Fibroblast of skin of left biceps (primary cell): ENCODE data around the gene GPR107.

Source experiments
- DNase-seq, 2 experiments: peaks; one replicate each; pipeline ENCODE4 v3.0.0-alpha.2; 2013; ENCODE audit warnings: low read depth in 2 of 2

Gene GPR107

GRCh38 chr9:130159915-130160670 lies 106.4 kb downstream of the GPR107 start:
- DNase-seq: no peak

- no peak for DNase-seq
These were observed 107.3 kb downstream of the GPR107 start for GRCh38 chr9:130160862-130161470.

- no peak for DNase-seq
These were observed 111.9 kb downstream of the GPR107 start for GRCh38 chr9:130165579-130165978.

- no peak for DNase-seq
These were observed 112.7 kb downstream of the GPR107 start for GRCh38 chr9:130166399-130166798.

- no peak for DNase-seq
These were observed 114.2 kb downstream of the GPR107 start for GRCh38 chr9:130167927-130168326.

DNA sequence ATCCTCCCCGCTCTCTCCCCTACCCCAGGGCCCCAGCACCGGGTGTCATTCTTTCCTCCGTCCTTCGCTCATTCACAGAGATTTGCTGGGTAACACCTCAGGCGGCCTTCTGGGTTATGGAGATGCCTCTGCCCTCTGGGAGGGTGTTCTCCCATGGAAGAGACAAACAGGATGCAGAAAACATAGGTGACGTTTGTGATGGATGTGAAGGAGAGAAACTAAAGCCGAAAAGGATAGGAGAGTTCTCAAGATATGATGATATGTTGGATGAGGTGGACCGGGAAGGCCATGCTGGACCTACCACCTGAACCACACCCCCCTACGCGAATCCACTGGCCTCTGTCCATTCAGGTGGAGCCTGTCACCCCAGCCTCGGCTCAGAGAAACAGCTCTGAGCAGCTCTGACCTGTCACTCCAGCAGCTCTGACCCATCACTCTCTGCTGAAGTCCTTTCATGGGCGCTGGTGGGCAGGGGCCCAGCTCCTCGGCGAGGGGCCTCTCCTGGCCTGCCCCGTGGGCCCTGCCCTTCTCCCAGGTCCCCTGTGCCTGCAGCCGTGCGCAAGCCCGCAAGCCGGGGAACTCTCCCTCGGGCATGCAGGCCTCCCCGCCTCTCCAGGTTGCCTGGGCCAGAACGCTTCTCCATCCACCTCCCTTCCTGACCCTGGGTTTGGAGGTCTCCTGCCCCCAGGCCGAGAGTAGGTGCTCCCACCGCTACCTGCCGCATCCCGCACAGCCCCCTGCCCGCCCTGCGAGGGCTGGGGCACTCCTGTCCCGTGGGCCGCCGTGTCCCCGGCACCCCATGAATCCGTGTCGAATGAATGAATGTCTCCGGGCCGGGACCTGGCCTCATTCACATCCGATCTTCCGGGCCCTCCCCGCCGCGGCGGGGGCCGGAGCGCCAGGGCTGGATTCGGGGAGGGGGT lies 117.8 kb downstream of the GPR107 start:
- no peak for DNase-seq

DNA sequence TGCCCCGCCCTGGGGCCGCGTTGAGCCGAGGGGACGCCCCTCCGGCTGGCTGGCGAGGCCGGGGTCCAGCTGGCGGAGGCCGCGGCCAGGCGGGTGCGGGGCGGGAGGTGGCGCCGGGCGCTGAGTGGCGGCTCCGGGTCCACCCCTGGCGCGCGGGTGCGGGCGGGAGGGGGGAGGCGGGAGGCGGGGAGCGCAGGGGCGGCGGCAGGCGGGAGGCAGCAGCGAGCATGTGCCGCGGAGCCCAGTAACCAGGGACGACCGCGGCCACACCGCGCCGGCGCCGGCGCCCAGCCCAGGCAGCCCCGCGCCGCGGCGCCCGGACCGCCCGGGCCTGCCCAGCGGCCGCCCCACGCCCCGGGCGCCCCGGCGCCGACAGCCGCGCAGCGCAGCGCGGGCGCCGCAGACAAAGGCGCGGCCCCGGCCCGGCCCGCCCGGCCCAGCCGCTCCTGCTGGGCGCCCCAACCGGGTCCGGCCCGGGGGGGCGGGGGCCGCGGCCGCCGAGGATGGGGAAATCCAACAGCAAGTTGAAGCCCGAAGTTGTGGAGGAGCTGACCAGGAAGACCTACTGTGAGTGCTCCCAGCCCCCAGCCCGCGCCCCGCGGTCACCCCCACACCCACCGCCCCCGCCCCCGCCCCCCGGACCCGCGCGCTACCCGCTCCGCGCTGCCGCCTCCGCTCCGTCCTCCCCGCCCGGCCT lies 118.6 kb downstream of the GPR107 start, which contains the start of gene NCS1:
Gene NCS1 (plus strand): TSS at position 244 of the 697 bp plus-strand sequence. CDS start 260 bp downstream, at position 504.
- DNase-seq: no peak

- DNase-seq: no peak
These were observed 119.4 kb downstream of the GPR107 start for GRCh38 chr9:130172858-130173665.

DNA sequence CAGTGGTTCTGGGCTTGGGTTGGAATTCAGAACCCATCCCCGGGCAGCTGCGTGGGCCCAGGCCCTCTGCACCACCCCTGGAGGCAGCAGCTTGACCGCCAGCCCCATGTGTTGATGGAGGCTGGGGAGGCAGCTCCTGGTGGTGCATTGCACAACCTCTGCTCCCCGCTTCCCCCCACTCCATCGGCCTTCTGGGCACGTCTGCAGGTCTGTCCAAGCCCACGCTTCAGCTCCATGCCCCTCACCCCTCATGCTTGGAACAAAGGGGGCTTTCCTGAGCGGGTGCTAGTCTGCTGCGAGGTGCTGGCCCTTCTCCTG lies 119.9 kb downstream of the GPR107 start:
- DNase-seq: no peak

GRCh38 chr9:130174025-130174424 lies 120.3 kb downstream of the GPR107 start:
- DNase-seq: no peak

GRCh38 chr9:130174920-130175321 lies 121.2 kb downstream of the GPR107 start:
- DNase-seq: no peak

DNA sequence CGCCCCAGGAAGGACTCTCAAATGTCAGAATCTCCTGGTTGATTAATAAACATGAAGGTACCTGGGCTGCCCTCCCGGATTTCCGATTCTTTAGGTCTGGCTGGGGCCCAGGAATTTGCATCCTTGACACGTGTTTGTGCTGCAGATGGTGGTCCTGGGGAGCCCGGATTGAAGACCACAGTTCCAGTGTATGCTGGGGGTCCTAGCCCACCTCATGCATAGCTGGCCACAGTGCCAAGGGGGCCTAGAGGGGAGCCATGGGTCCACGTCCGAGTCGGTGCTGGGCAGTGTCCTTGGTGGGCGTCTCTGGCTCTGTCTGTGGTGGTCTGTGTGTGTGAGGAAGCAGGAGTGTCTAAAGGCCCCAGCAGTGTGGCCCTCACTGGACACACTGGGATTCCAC lies 121.6 kb downstream of the GPR107 start:
- DNase-seq: no peak

DNA sequence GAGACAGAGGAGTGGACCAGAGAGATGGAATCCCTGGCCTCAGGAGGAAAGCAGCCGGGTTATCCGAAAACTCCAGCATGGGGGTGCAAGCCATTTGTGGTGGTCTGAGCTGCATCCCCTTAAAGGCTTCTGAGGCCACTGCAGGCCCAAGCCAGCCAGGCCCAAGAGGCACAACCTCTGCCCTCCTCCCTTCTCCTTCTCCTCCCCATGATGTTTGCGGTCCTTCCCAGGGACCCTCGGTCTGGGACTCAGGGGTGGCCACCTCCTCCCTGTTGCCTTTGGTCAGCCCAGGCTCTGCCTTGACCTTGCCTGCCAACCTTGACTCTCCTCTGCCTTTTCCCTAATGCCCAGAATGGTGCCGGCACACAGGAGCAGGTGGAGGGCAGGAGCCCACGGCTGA lies 123.1 kb downstream of the GPR107 start:
- no peak for DNase-seq

GRCh38 chr9:130177898-130178805 lies 124.4 kb downstream of the GPR107 start:
- no peak for DNase-seq

GRCh38 chr9:130179331-130179907 lies 125.7 kb downstream of the GPR107 start:
- DNase-seq: no peak

- DNase-seq: no peak
These were observed 126.8 kb downstream of the GPR107 start for GRCh38 chr9:130180516-130180915.

GRCh38 chr9:130181678-130182380 lies 128.1 kb downstream of the GPR107 start:
- no peak for DNase-seq

DNA sequence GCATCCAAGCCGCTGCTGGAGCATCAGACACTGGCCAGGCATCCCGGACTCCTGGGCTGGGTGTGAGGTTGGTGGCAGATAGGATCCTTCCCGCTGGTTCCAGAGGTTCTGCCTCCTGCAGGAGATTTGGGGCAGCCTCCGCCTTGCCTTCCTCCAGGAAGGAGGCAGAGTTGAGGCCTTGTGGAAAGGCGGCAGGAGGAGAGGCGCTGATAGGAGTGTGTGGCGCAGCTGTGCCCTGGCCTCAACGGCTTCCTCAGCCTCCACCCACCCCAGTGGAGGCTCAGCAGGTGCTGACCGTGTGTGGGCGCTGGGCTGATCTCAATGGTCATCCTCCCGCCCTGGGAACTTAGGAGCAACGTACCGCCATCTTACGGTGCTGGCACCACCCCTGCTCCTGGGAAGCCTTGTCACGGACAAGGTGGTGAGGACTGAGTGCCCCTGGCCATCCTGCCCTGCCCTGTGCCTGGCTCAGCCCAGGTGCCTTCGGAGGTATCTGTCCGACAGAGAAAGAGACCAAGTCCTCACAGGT lies 128.7 kb downstream of the GPR107 start:
- DNase-seq: no peak
